MCF 10A (cell line): ENCODE data around the gene SURF1. TPM values are rescaled to one million over a fixed set of nuclear protein-coding genes. Genes with fewer than 3 reads are reported as not detected.

ENCODE experiments used
- BruUV-seq: library from RNA; stranded (reverse); fragments of 400-500 nt; replicated peaks from 2 replicates; lab custom pipeline; 2021; lab: Mats Ljungman, UMichigan
- CTCF ChIA-PET: fragments of 300-600 bp; sonication (Branson Sonifier 250); formaldehyde crosslinking; extraction: SDS; loops from one replicate; lab custom pipeline; 2021; ENCODE audit warnings: antibody characterized with exemption, inconsistent platforms; lab: Yijun Ruan, JAX
- POLR2A ChIA-PET: fragments of 300-600, 350-650 bp; sonication (Branson Sonifier 250); formaldehyde crosslinking; extraction: SDS; loops from one replicate; lab custom pipeline; 2020; ENCODE audit warnings: antibody characterized with exemption, inconsistent platforms; lab: Yijun Ruan, JAX
- DNase-seq: peaks from one replicate; pipeline ENCODE4 v3.0.0-alpha.2; 2018; ENCODE audit not compliant: unreplicated experiment
- H3K27ac Mint-ChIP-seq: one replicate; pipeline ENCODE4 v1.8.0; 2022; ENCODE audit warnings: mild to moderate bottlenecking, low read depth, mixed read lengths; ENCODE audit not compliant: unreplicated experiment
- H3K27me3 Mint-ChIP-seq: one replicate; pipeline ENCODE4 v1.8.0; 2022; ENCODE audit warnings: mixed read lengths; ENCODE audit not compliant: insufficient read depth, unreplicated experiment
- H3K36me3 Mint-ChIP-seq: one replicate; pipeline ENCODE4 v1.8.0; 2022; ENCODE audit warnings: mild to moderate bottlenecking, moderate library complexity, mixed read lengths; ENCODE audit not compliant: insufficient read depth, unreplicated experiment
- H3K4me1 Mint-ChIP-seq: one replicate; pipeline ENCODE4 v1.8.0; 2022; ENCODE audit warnings: mixed read lengths; ENCODE audit not compliant: insufficient read depth, unreplicated experiment
- H3K4me3 Mint-ChIP-seq: one replicate; pipeline ENCODE4 v1.8.0; 2022; ENCODE audit warnings: mild to moderate bottlenecking, moderate library complexity, mixed read lengths; ENCODE audit not compliant: unreplicated experiment
- H3K9me3 Mint-ChIP-seq: one replicate; pipeline ENCODE4 v1.8.0; 2022; ENCODE audit warnings: mixed read lengths; ENCODE audit not compliant: unreplicated experiment
- CTCF ChIP-seq: fragments of 200-600 bp; IDR thresholded peaks from one replicate; pipeline ENCODE4 v1.8.0; 2022; ENCODE audit warnings: antibody characterized with exemption, mild to moderate bottlenecking; ENCODE audit not compliant: unreplicated experiment
- intact Hi-C: fragments of 100-400 bp; cut with micrococcal nuclease; formaldehyde crosslinking; loops from 2 replicates; pipeline ENCODE4 v1.14.1; 2022
- total RNA-seq: library from RNA; stranded (reverse); gene quantifications from 2 replicates; pipeline ENCODE4 v1.2.3, GENCODE V29; 2022

Gene SURF1
- total RNA-seq, 1 experiment from 2014 or later: 31.2 TPM

- CTCF ChIA-PET: interaction anchor here (0.8 to 1.2 kb wide), 4 partner anchors 20 to 109 kb away, joined by 3 to 5 read pairs (median 3); partner anchors contain the start of genes SURF1 and SURF2
- Mint-ChIP-seq H3K9me3 (no peaks in the 10 kb centered on the region), H3K4me1 (peaks cover 28% of the 10 kb centered on the region), H3K4me3 (peak within 1 kb of the TSS; percentile 92), H3K27ac (peak within 1 kb of the TSS; percentile 95), H3K36me3 (peaks cover 32% of the 10 kb centered on the region), H3K27me3 (no peaks in the 10 kb centered on the region)
- intact Hi-C loops: no loop called here
- POLR2A ChIA-PET: interaction anchor here (0.6 to 6.4 kb wide), 22 partner anchors 10 to 406 kb away, joined by 3 to 65 read pairs (median 4); partner anchors contain the start of genes CACFD1, MED22, REXO4 and RPL7A
- TF ChIP-seq CTCF: no peak
- BruUV-seq: no TSS peak
- peak; percentile 96 for DNase-seq
These were observed 19.7 kb upstream of the SURF1 start, which contains the start of the genes STKLD1 and SURF4 for GRCh38 chr9:133375724-133376654. TSS of gene STKLD1 (plus strand) at chr9:133376366. CDS start at chr9:133376474, 108 bp downstream. TSS of gene SURF4 (minus strand) at chr9:133376060. CDS start at chr9:133375969, 91 bp downstream.

GRCh38 chr9:133375116-133375723 lies 18.9 kb upstream of the SURF1 start:
- peak; percentile 54 for DNase-seq
- ChIA-PET CTCF (interaction anchor here (0.6 to 0.9 kb wide), 3 partner anchors 16 to 109 kb away, joined by 3 to 5 read pairs (median 3); no protein-coding TSS in a partner anchor), POLR2A (interaction anchor here (0.6 to 6.4 kb wide), 10 partner anchors 9 to 407 kb away, joined by 3 to 65 read pairs (median 7); partner anchors contain the start of genes MED22, REXO4, RPL7A and SURF1)
- no peak for TF ChIP-seq CTCF
- H3K27ac Mint-ChIP-seq: peak overlapping the region; percentile 95
- H3K4me3 Mint-ChIP-seq: peak overlapping the region; percentile 92
- intact Hi-C loops: no loop called here
- peaks cover 36% of the 10 kb centered on the region for H3K4me1 Mint-ChIP-seq
- H3K36me3 Mint-ChIP-seq: peaks cover 35% of the 10 kb centered on the region
- H3K9me3 Mint-ChIP-seq: no peaks in the 10 kb centered on the region
- no TSS peak for BruUV-seq
- H3K27me3 Mint-ChIP-seq: no peaks in the 10 kb centered on the region

GRCh38 chr9:133374612-133375115 lies 18.4 kb upstream of the SURF1 start:
- peaks cover 39% of the 10 kb centered on the region for H3K36me3 Mint-ChIP-seq
- POLR2A ChIA-PET: interaction anchor here (0.7 to 6.4 kb wide), 9 partner anchors 8 to 408 kb away, joined by 3 to 65 read pairs (median 8); partner anchors contain the start of genes MED22, REXO4, RPL7A and SURF1
- intact Hi-C loops: no loop called here
- no peak for DNase-seq
- peak overlapping the region; percentile 95 for H3K27ac Mint-ChIP-seq
- H3K9me3 Mint-ChIP-seq: no peaks in the 10 kb centered on the region
- H3K4me1 Mint-ChIP-seq: peaks cover 42% of the 10 kb centered on the region
- H3K4me3 Mint-ChIP-seq: peak overlapping the region; percentile 92
- CTCF ChIA-PET: interaction anchor here (0.6 to 1.3 kb wide), 5 partner anchors 15 to 113 kb away, joined by 3 to 5 read pairs (median 3); no protein-coding TSS in a partner anchor
- BruUV-seq: TSS peak; percentile 55
- H3K27me3 Mint-ChIP-seq: no peaks in the 10 kb centered on the region
- TF ChIP-seq CTCF: no peak
